RPMI7951 (cell line): ENCODE measurements around the gene MAGI1. TPM values are rescaled to one million over a fixed set of nuclear protein-coding genes. Genes with fewer than 3 reads are reported as not detected.

Experiments used
- DNase-seq: peaks from one replicate; pipeline ENCODE4 v3.0.0-alpha.2; 2012; ENCODE audit warnings: low read depth
- total RNA-seq: library from RNA; depleted of rRNA; stranded (reverse); fragments of >200 nt; shearing (Covaris generic); gene quantifications from 2 replicates; pipeline ENCODE4 v1.2.3, GENCODE V29; 2014

Gene MAGI1
- total RNA-seq, 1 experiment from 2014 or later = 4.1 TPM

DNA sequence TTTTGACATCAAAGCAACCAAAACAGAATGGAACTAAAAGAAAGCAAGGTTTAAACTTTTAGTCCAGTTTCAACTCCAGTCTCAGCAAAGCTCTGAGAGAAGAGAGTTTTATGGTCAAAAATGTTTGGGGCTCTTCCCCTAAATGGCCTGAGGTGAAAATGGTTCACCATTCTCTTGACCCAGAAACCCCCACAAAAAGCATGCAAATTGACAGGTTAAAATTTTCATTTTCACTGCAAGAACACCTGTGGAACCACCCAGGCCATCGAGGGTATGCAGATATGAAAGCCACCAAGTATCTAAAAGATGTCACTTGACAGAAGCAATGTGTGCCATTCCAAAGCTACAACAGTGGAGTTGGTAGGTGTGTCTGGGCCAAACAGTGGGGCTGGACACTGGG, 195.0 kb downstream of the MAGI1 start:
- no peak for DNase-seq

- no peak for DNase-seq
These were observed 201.1 kb downstream of the MAGI1 start for GRCh38 chr3:65837604-65838003.

DNA sequence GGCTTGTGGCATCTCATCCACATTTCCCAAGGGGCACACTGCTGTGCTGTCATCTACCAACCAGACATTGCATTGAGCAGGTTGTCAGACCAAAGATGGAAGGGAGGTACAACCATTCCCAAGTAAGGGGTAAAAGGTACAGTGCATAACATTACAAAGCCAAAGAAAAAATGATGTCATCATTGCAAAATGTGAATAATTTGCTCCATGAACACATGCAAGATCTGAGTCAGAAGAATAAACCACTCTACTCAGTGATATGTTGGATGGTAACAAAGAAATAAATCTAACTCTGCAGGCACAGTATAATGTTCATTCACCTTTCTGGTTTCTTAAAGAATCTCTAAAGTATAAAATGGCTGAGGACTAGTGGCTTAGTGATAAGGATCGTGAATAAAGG, 202.7 kb downstream of the MAGI1 start:
- peak; percentile 28 for DNase-seq

GRCh38 chr3:65833761-65834505, 204.8 kb downstream of the MAGI1 start:
- peak; percentile 57 for DNase-seq

DNA sequence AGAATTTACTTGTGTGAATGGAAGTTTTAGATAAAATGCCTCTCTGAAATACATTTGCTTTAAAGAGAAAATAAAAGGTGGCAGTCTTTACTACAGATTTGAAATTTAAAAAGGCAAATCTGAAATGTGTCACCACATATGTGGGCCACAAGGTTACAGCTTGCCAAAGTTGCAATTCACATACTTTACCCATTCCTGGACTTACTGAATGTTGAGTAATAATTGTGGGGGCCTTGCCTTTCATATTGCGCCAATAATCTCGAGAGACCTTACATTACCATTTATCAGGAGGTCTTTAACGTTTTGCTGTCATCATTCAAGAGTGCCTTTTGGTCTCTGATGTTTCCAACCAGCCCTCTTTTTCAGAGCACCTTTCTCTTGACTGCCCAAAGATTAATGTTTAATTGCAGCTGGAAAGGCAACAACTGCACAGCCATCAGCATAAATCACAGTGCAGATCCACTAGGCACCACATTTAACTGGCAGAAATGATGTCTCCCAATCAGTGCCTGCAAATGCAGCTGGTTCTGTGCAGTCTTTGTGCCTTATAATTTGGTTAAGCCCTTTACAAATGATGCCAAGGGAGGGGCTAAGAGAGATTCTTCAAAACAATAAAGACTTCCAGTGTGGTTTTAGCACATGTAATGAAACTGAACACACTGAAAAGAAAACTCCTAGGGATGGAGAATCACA, 206.8 kb downstream of the MAGI1 start:
- DNase-seq = no peak

DNA sequence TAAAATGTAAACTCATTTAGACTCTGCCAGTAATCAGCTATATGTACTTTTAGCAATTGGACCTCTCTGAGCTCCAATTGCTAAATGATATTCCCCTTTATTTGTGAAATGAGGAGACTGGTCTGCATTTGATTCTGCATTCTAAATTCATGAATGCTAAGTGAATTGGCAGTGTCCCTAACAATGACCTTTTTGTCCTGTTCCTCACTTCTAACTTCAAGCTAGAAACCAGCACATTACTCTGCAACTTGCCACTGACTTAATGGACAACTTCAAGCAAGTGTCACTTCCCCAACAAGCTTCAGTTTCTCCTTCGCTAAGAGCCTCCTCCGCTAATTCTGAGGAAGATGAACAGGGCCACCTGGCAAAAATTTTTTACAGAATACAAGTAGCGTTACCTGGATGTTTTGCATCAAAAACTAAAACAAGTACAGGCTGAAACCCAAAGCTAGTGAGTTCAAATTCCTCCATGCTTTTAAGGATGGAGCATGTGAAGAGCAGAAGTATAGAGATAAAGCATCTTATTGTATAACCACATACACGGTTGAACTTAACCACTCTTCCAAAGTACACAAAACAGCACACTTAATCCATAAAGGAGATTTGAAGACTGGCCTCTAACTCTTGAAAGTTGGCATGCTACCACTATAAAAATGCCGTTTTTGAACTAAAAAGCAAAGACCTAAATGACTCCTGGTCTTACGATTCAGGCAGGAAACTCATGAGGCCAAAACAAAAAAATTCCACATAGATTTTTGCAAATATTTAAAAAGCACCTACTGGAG, 207.6 kb downstream of the MAGI1 start:
- DNase-seq = no peak

GRCh38 chr3:65829228-65829627, 209.5 kb downstream of the MAGI1 start:
- DNase-seq = peak; percentile 51

DNA sequence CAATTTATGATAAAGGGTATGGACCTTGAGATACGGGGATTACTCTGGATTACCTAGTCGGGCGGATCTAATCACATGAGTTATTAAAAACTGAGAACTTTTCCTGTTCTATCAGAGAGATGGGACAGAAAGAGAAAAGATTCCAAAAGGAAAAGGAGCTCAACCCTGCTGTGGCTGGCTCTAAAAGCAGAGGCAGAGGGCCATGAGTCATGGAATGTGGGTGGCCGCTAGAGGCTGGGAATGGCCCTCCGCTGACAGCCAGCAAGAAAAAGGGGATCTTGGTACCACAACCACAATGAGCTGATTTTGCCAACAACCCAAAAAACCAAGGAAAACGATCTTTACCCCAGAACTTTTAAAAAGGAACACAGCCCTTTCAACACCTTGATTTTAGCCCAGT, 210.0 kb downstream of the MAGI1 start:
- DNase-seq = peak; percentile 62

GRCh38 chr3:65827076-65827475, 211.6 kb downstream of the MAGI1 start:
- DNase-seq = no peak

- DNase-seq = no peak
These were observed 214.6 kb downstream of the MAGI1 start for GRCh38 chr3:65824166-65824565.

- no peak for DNase-seq
These were observed 218.1 kb downstream of the MAGI1 start for GRCh38 chr3:65820600-65820999.

DNA sequence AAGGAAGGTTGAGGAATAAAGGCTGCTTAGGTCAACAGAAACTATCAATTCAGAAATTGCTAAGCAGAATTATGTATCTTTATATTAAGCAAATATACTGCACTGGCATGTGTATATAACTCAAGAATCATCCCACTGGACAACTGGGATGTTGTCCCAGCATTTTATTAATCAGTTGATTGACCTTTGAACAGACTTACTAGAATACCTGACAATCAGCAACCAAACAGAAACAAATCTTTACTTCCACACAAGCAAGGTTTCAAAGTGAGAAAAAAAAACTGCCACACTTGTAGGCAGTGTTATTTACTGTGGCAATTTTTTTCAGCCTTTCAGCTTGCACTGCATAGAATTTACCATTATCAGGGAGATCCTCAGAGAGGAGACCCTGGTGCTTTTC, 218.8 kb downstream of the MAGI1 start:
- no peak for DNase-seq

DNA sequence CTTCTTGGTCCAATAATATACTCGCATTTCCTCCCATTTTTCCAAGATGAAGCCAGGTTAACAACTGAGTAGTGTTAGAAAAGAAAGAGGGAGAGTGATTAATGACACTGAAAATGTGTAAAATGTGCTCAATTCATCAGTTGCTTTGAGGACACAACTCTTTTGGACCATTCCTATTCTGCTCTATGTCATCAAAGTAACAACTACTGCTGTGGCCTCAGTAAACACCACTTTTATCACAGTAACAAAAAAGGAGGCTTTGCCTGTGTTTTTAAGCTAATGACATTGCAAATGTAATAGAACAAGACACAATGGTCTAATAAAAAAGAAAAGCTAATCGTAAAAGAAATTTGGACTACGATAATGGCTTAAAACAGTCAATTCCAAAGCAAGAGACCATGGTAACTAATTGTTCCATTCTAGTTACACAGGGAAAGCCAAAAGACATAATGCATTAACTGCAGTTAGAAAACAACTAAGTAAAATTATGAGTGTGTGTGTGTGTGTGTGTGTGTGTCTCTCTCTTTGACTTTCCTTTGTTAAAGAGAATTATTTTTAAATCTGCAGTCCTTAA, 221.1 kb downstream of the MAGI1 start:
- no peak for DNase-seq

- DNase-seq = no peak
These were observed 222.5 kb downstream of the MAGI1 start for GRCh38 chr3:65816208-65816607.

- no peak for DNase-seq
These were observed 223.7 kb downstream of the MAGI1 start for GRCh38 chr3:65814845-65815578.

DNA sequence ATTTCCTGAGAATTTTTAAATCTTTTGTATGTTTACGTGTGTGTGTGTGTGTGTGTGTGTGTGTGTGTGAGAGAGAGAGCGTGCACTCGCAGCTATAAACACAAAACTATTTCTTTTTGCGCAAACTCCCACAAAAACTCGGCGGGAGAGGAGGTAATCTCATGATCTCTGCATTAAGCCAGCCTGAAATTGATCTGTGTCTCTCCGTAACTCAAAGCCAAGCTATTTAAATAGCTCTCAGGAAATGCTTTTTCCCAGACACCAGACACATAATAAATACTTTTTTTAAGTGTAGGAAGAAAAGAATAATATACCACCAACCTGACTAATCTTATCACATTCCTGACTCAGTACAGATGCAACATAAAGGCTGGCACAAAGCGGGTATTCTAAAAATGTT, 226.8 kb downstream of the MAGI1 start:
- DNase-seq = no peak

DNA sequence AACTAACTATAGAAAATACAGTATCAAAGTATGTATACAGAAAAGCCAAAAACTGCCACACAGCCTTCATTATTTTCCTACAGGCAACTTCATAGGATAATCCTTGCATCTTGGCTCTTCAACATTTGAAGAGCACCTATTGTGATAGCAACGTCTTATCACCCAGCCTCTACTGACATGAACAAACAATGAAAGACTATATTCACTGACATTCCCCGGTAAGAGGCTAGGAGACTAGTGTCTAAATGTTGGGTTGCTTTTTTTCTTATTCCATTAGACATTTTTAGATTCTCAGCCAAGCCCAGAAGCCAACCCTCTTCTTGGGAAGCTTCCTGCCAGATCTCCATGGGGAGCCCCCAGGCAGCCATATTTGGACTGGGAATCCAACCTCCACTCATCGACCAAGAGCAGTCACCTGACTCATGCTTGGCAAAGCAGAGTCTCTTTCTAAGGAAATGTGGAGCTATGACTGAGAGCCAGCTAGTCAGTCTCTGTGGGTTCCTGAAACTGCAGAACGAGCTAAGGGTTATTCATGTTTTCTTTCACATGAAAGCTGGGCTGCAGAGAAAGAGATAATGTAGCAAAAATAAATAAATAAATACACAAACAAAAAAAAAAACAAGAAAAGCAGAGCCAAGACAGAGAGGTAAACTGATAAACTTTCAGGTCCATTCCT, 227.5 kb downstream of the MAGI1 start:
- DNase-seq = peak; percentile 39

- DNase-seq = no peak
These were observed 228.4 kb downstream of the MAGI1 start for GRCh38 chr3:65810302-65810701.

DNA sequence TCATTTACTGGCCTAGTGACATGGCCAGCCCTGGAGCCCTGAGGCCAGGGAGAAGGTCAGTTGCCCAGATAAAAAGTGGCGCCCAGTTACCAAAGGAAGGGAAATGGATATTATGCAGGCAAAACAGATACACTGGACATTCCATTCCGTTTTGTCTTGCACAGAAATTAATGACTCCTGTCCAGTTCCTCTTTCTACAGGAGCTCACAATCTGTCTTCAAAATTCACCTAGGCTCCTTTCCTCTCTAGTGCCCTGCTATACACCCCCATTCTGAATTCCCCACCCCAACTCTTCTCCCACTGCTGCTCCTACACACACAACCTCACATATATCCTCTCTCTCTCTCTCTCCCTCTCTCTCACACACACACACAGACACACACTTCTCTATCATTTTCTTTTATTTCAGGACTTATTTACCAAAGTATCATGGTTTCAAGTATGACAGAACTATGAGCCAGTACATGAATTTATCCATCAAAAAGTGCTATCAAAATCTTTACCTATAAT, 229.0 kb downstream of the MAGI1 start:
- no peak for DNase-seq

DNA sequence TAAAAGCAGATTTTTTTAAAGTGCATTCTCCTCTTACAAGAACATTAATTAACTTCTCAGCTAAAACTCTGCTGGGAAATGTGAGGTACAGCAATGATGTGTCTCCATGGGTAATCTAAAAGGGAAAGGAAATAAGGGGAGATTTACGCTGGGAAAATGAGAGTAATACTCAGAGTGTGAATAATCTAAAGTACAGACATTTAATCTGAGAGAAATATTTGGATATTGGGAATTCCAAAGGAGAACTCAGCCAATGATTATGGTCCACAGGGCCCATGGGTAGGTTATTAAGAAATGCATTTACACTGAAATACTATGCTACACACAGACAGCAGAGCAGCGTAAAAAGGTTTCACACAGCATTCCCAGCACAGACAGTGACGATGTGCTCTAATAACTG, 229.9 kb downstream of the MAGI1 start:
- DNase-seq = no peak

GRCh38 chr3:65808407-65808806, 230.3 kb downstream of the MAGI1 start:
- no peak for DNase-seq
